Stimulated activated CD8-positive, alpha-beta memory T cell treated with anti-CD3 and anti-CD28 coated beads, Interleukin-4, amount 100 ng/mL, for 48 hours (primary cell): ENCODE data around the gene SPHK1.

Source experiments
- DNase-seq: peaks from one replicate; pipeline ENCODE4 v3.0.0-alpha.2; 2020

SPHK1 gene

GRCh38 chr17:76384987-76385891, 830 bp downstream of the SPHK1 start:
- peak; percentile 65 for DNase-seq

GRCh38 chr17:76385892-76386786, 1.7 kb downstream of the SPHK1 start:
- peak; percentile 93 for DNase-seq

- no peak for DNase-seq
Observed at GRCh38 chr17:76386966-76387765, 2.8 kb downstream of the SPHK1 start.

GRCh38 chr17:76388966-76389888, 4.8 kb downstream of the SPHK1 start:
- no peak for DNase-seq

GRCh38 chr17:76390003-76390421, 5.6 kb downstream of the SPHK1 start:
- DNase-seq: no peak

GRCh38 chr17:76391200-76391715, 6.8 kb downstream of the SPHK1 start:
- DNase-seq: no peak

- DNase-seq: no peak
Observed at GRCh38 chr17:76394166-76394565, 9.8 kb downstream of the SPHK1 start.

GRCh38 chr17:76395980-76396379, 11.6 kb downstream of the SPHK1 start:
- DNase-seq: no peak

GRCh38 chr17:76397184-76397583, 12.8 kb downstream of the SPHK1 start:
- DNase-seq: no peak

GRCh38 chr17:76397687-76398522, 13.5 kb downstream of the SPHK1 start:
- DNase-seq: peak; percentile 95

- no peak for DNase-seq
Observed at GRCh38 chr17:76398523-76399174, 14.2 kb downstream of the SPHK1 start.

- no peak for DNase-seq
Observed at GRCh38 chr17:76399175-76400172, 15.1 kb downstream of the SPHK1 start.

- no peak for DNase-seq
Observed at GRCh38 chr17:76402711-76403110, 18.3 kb downstream of the SPHK1 start.

GRCh38 chr17:76404256-76404655, 19.8 kb downstream of the SPHK1 start:
- no peak for DNase-seq

- no peak for DNase-seq
Observed at GRCh38 chr17:76404976-76405563, 20.7 kb downstream of the SPHK1 start.

GRCh38 chr17:76405607-76405966, 21.2 kb downstream of the SPHK1 start:
- no peak for DNase-seq

GRCh38 chr17:76405967-76406647, 21.7 kb downstream of the SPHK1 start:
- no peak for DNase-seq

- DNase-seq: no peak
Observed at GRCh38 chr17:76407509-76407908, 23.1 kb downstream of the SPHK1 start.
